SIG-M5 treated with dmso at 0.1 percent for 504 hours (cell line): ENCODE data around the gene DNAI4.
"Not testable (repeated sequence)": the region's sequence is repeated elsewhere in the genome, so short reads cannot be mapped to it uniquely, and the experiment has no call there.

ENCODE experiments used
- DNase-seq: peaks from one replicate; lab custom pipeline; 2025; ENCODE audit not compliant: unreplicated experiment; lab: John Stamatoyannopoulos, UW

Gene DNAI4

DNA sequence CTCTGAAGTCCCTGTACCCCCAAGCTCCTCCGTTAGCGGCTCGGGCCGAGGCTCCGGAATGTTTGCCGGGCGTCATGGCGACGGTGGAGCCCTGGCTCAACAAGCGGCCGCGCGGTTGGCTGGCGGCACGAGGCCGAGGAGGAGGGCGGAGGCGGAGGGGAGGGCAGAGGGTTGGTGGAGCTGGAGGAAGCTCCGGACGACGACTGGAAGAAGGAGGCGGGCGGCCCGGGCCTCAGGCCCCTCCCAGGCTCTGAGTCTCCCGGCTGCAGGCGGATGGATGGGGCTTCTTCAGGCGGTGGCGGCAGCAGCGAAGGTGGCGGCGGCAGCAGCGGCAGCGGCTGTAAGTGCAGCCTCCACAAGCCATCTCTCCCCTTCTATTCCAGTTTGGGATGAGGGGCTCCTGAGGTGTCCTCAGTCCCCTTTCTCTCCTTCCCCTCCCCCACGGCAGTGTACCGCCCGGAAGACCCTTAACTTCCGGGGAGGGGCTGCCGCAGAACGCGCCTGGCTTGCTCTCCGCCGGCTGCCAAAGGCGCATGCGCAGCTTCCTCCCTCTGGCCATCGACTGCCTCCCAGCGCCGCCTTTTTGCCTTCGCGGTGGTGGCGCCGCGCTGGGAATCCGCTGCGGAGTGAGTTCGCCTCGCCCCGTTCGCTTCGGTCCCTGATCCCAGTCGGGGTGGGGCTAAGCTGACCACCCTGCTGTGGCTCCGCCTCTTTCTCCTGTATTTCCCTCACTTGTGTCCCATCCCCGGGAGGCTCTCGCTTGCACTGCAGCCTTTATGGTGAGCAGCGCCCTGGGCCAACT is at the start of gene DNAI4, which contains the start of gene MIER1:
Gene DNAI4 (minus strand): TSS at position 101 of the 802 bp plus-strand sequence. CDS start 25 bp downstream, at position 76.
Gene MIER1 (plus strand): TSS at position 235 of the 802 bp plus-strand sequence. CDS start 39 bp downstream, at position 274.
- peak; percentile 92 for DNase-seq

GRCh38 chr1:66968574-66968973 is 43.9 kb upstream of the DNAI4 start:
- no peak for DNase-seq

DNA sequence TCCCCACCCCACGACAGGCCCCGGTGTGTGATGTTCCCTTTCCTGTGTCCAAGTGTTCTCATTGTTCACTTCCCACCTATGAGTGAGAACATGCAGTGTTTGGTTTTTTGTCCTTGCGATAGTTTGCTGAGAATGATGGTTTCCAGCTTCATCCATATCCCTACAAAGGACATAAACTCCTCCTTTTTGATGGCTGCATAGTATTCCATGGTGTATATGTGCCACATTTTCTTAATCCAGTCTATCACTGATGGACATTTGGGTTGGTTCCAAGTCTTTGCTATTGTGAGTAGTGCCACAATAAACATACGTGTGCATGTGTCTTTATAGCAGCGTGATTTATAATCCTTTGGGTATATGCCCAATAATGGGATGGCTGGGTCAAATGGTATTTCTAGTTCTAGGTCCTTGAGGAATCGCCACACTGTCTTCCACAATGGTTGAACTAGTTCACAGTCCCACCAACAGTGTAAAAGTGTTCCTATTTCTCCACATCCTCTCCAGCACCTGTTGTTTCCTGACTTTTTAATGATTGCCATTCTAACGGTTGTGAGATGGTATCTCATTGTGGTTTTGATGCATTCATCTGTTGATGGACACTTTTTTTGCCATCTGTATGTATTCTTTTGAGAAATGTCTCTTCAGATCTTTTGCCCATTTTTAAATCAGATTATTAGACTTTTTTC is 41.7 kb upstream of the DNAI4 start:
- DNase-seq = not testable (repeated sequence)

GRCh38 chr1:66957938-66958337 is 33.3 kb upstream of the DNAI4 start:
- DNase-seq = no peak

DNA sequence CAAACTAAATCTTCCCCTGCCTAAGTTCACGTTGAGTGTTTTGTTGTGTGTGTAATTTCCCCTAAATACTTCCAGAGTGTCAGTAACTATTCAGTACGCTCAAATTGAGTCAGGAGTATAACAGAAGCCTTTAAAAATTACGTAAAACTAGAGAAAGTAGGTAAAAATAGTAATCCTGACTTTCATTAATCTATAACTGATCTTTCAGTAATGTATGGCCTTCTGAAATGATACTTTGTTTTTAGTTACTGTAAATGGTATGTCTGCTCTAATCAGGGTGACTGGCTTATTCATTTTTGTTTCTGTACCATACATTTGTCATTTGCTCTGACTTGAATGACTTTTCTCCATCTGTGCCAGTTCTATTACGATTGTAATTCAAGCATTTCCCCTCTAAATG is 29.6 kb upstream of the DNAI4 start:
- no peak for DNase-seq

DNA sequence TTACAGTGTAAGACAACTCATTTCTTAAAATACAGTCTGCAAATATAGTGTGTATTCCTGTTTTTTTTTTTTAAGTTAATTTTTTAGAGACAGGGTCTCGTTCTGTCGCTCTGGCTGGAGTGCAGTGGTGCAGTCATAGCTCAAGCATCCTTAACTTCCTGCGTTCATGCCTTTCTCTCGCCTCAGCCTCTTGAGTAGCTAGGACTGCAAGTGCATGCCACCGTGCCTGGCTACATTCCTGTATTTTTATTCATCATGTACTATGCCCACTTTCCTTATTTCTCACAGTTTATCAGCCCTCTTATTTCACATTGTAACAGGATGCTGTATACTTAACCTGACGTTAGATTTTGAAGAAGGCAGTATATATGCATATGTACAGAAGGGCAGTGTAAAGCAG is 26.9 kb upstream of the DNAI4 start:
- DNase-seq = no peak

GRCh38 chr1:66947267-66947666 is 22.6 kb upstream of the DNAI4 start:
- DNase-seq = peak; percentile 15

- no peak for DNase-seq
Measured at GRCh38 chr1:66945316-66945715, 20.7 kb upstream of the DNAI4 start.

DNA sequence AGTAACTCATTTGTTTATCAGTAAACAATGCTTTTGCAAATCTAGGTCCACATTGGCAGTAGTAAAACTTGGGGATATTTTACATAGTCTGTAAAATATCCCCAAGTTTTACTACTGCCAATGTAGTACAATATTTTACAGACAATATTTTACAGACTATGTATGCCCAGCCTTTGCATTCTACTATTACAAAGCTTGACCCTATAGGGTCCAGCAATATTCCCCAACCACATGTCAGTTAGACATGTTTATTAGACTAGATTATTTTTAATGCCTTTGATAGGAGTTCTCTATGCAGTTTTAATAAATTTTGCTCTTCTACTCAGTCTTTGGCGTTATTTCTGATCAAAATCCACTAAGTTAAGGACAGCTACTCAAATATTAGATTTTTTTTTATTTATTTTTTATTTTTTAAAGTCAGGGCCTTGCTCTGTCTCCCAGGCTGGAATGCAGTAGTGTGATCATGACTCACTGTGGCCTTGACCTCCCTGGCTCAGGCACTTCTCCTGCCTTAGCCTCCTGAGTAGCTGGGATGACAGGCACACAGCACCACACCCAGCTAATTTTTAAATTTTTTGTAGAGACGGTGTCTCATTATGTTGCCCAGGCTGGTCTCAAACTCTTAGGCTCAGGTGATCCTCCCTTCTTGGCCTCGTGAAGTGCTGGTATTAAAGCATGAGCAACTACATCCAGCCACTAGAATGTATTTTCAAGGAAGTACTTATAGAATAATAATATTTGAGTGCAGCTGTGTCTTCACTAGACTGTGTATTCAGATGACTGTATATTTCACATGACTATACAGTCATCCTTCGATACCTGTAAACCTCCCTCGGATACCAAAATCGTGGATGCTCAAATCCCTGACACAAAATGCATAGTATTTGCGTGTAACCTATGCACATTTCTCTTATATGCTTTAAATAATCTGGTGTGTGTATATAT is 19.9 kb upstream of the DNAI4 start:
- DNase-seq = peak; percentile 1

DNA sequence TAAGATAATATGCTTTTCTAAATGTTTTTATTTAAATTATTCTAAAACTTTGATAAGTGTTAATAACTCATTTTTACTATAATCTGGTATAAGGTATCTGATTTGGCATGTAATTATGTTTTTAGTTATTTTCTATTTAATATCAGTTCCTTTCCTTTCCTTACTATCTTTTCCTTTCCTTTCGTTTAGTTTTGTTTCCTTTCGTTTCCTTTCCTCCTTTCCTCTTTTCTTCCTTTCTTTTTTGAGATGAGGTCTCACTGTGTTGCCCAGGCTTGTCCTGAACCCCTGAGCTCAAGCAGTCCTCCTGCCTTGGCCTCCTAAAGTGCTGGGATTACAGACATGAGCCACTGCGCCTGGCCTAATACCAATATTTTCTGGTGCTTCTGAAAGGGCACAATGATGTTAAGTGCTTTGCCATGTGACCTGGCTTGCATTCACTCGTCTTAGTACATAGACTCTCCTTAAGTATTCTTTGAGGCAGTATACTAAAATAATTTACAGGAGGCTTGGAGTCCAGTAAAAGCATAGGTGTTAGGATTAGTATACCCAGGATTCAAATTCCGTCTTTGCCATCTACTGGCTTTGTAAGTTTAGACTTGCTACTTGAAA is 18.8 kb upstream of the DNAI4 start:
- DNase-seq = no peak

GRCh38 chr1:66940981-66941380 is 16.3 kb upstream of the DNAI4 start:
- no peak for DNase-seq

- DNase-seq = peak; percentile 40
Measured at GRCh38 chr1:66938613-66939012, 14.0 kb upstream of the DNAI4 start.

GRCh38 chr1:66937529-66938234 is 13.0 kb upstream of the DNAI4 start:
- no peak for DNase-seq

DNA sequence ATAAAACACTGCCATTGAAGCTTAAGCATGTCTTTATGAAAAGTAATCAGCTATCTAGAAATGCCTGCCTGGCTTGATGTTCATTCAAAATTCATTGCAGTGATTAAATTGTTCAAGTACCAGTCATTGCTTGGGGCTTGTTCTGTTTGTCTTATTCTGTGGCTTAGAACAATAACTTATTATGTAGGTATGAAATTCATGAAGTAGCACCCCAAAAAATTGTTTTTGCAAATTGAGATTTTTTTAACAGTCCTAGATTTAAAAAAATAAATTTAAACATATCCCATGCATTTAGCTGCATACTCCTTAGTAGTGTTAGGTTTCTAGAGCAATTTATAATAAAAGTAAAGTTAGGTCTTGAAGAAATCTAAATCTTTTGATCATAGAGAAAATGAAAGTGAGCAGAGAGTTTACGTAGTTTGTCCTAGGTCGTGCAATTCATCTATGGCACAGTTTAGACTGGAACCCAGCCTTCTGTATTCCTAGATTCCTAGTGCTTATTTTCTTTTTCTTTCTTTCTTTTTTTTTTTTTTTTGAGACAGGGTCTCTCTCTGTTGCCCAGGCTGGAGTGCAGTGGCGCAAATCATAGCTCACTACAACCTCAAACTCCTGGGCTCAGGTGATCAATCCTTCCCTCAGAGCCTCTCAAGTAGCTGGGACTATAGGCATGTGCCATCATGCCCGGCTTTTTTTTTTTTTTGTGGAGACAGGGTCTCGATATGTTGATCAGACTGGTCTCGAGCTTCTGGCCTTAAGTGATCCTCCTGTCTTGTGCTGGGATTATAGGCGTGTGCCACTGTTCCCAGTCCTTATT is 9.4 kb upstream of the DNAI4 start:
- no peak for DNase-seq

DNA sequence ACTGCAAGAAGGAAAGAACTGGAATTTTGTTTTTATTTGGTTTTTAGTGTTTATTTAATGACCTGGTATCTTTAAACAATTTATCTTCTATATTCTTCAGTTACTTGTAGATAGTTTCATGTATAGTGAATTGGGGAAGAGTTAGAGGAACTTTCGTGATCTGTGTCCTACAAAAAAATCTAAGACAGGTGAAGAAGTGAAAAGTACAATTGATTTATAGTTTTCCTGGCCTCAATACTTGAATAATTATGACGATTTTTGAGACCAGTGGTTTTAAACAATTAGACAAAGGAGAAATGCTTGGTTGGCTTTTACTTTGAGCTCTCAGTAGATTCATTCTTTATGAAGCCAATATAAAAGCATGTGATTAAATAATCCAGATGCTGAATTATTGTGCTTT is 7.6 kb upstream of the DNAI4 start:
- no peak for DNase-seq

GRCh38 chr1:66931590-66931989 is 6.9 kb upstream of the DNAI4 start:
- no peak for DNase-seq

GRCh38 chr1:66930823-66931174 is 6.1 kb upstream of the DNAI4 start:
- peak; percentile 28 for DNase-seq

DNA sequence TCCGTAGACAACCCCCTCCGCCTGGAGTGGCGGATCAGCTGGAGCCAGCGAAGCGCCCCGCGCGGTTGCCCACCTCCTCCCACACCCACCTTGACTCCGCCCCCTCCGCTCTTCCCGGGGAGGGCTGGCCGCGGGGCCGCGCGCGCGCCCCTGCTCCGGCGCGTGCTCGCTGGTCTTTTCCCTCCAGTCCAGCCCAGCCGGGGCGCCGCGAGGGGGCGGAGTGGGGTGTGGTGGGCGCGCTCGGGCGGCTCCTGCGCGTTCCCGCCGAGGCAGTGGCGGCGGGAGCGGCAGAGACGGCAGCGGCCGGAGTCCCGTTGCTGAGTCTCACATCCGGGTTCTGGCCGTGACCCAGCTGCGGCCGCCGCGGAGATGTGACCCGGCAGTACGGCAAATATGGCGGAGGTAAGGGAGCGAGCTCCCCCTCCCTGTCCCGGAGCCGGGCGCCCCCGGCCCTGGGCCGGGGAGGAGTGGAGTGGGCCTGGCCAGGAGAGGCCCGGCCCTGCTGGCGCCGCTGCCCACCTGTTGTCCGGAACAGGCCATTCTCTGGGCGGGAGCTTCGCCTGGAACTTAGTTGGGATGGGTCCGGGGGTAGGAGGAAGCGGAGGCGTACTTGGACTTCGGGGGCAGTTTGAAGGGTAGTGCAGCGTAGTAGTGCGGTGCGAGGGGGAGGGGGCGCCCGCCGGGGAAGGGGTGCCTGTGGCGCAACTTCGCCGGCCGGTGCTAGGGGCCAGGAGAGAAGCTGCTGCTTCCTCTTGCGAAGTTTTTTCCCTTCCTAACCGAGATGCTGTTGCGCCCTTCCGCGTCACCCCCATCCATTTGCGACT is 5.6 kb upstream of the DNAI4 start:
- peak; percentile 92 for DNase-seq

GRCh38 chr1:66929691-66929998 is 5.0 kb upstream of the DNAI4 start:
- peak; percentile 92 for DNase-seq
